Motor neuron (in vitro differentiated cells): Measurements from ENCODE around the gene DPH7. TPM values are rescaled to one million over a fixed set of nuclear protein-coding genes. Genes with fewer than 3 reads are reported as not detected.
"Not testable (repeated sequence)": the region's sequence is repeated elsewhere in the genome, so short reads cannot be mapped to it uniquely, and the experiment has no call there.

ENCODE experiments used
- ATAC-seq, 8 experiments: fragments of 200-7000 bp; cut with Tn5 transposase; replicated peaks in 6 of 8; 2 replicates each; pipeline ENCODE4 v1.8.0; 2021; ENCODE audit warnings: mild to moderate bottlenecking in 8 of 8, moderate library complexity in 8 of 8
- H3K27ac ChIP-seq, 2 donors: fragments of 250-450 bp; sonication (Bioruptor Pico); 2 replicates each; pipeline ENCODE4 v1.9.0; 2021; ENCODE audit warnings: antibody characterized with exemption in 2 of 2, mild to moderate bottlenecking in 2 of 2, moderate library complexity in 1 of 2
- H3K4me1 ChIP-seq, 2 donors: fragments of 250-450 bp; sonication (Bioruptor Pico); replicated peaks in 1 of 2; 2 replicates each; pipeline ENCODE4 v1.6.1; 2021; ENCODE audit warnings: antibody characterized with exemption in 2 of 2, mild to moderate bottlenecking in 2 of 2, moderate library complexity in 1 of 2
- H3K4me3 ChIP-seq, 5 donors: fragments of 250-450 bp; sonication (Bioruptor Pico); 2 replicates each; pipeline ENCODE4 v1.9.0; 2021; ENCODE audit warnings: antibody characterized with exemption in 5 of 5, mild to moderate bottlenecking in 5 of 5, moderate library complexity in 4 of 5
- WGBS, 10 experiments: fragments of 450-650 bp; shearing (Covaris generic); methylation state at CpG; one replicate each; pipeline ENCODE4 v1.0.0; 2022; 5-methylcytosine and 5-hydroxymethylcytosine counted together
- in situ Hi-C, 9 experiments: fragments of 400-800 bp; cut with MboI; loops; one replicate each; pipeline ENCODE4 v1.15.0; 2021; ENCODE audit warnings: low sequenced_read_pairs in 9 of 9, low pct_unique_long_range_greater_than_20kb in 2 of 9; ENCODE audit not compliant: unreplicated experiment in 9 of 9
- total RNA-seq, 8 experiments: library from RNA; unstranded; fragments of 300-600 nt; gene quantifications; 2 replicates each; pipeline versions ENCODE4 v1.2.3 to v1.2.4, GENCODE V29; 2022

The DPH7 gene
- total RNA-seq, 8 experiments from 2014 or later, result 26.3 to 74.6 (median 41.1) TPM

GRCh38 chr9:137518661-137519459 is 59.9 kb downstream of the DPH7 start:
- ATAC-seq, result not testable (repeated sequence)
- WGBS, 10 experiments, result 84 to 100% (median 94%) methylated on average over 2 to 8 of the region's 13 CpGs; no CpG with 5 or more reads in 4 of the 10 experiments

DNA sequence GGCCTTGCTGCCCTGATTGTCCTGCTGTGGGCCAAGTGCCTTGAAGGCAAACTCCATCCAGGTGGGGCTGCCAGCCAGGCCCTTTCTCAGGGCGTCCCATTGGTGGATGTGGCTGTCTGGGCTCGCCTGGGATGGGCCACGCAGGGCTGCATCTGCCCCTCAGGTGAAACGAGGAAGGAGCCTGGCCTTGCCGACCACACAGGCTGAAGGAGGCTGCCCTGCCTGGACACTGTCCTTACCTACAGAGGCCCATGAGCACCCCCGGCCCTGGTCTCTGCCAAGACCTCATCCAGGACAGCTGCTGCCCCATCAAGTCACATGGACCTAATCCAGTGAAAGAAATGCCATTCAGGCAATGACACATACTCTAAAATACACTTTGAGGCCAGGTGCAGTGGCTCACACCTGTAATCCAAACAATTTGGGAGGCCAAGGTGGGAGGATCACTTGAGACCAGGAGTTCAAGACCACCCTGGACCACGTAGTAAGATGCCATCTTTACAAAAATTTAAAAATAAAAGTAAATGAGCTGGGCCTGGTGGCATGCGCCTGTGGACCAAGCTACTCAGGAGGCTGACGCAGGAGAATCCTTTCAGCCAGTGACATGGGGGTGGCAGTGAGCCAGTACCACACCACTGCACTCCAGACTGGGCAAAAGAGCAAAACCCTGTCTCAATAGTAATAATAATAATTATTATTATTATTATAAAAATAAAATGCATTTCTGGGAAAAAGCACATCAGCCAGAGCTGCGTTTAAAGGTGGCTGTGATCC is 62.4 kb downstream of the DPH7 start:
- WGBS, 10 experiments, result 73 to 100% (median 86%) methylated on average over 2 to 7 of the region's 10 CpGs; no CpG with 5 or more reads in 2 of the 10 experiments
- in situ Hi-C loops, result no loop called here
- peak in 1 of 8 experiments; percentile 14 for ATAC-seq

More at GRCh38 chr9:137518661-137519459, 59.9 kb downstream of the DPH7 start:
- H3K4me3 ChIP-seq, H3K4me1 ChIP-seq, in situ Hi-C loops, H3K27ac ChIP-seq: not testable (repeated sequence)

GRCh38 chr9:137515338-137515724 is 63.4 kb downstream of the DPH7 start:
- Histone ChIP-seq H3K27ac (no peak overlapping the region), H3K4me1 (peaks cover 0 to 4% of the 10 kb centered on the region in 2 donors), H3K4me3 (no peak overlapping the region)
- in situ Hi-C loops, result no loop called here
- peak in 1 of 8 experiments; percentile 16 for ATAC-seq
- WGBS, 10 experiments, result 87% methylated on average over 3 of the region's 23 CpGs; no CpG with 5 or more reads in 9 of the 10 experiments

More for the DNA sequence above, 62.4 kb downstream of the DPH7 start:
- H3K27ac ChIP-seq, result no peak overlapping the region
- peaks cover 0 to 4% of the 10 kb centered on the region in 2 donors for H3K4me1 ChIP-seq
- H3K4me3 ChIP-seq, result no peak overlapping the region

DNA sequence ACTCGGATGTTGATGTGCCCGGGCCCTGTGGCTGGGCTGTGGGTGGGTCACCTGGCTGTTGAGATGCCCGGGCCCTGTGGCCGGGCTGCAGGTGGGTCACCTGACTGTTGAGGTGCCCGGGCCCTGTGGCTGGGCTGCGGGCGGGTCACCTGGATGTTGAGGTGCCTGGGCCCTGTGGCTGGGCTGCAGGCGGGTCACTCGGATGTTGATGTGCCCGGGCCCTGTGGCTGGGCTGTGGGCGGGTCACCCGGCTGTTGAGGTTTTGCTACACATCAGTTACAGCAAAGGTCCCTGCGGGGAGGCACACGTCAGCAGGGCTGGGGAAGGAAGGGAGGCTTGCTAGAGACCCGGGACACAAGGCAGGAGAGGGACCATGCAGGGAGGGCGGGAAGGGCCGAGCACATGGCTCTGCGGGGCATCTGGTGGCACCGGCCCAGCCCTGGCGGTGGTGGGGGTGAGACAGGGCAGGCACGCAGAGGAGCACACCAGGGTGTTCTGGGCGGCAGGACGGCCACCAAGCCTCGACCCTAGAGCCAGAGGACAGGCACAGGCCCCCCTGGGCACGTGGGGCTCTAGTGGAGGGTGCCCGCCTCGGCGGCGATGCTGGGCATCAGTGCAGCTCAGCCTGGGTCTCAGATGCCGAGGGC is 63.9 kb downstream of the DPH7 start:
- Histone ChIP-seq H3K27ac (no peak overlapping the region), H3K4me1 (peaks cover 0 to 4% of the 10 kb centered on the region in 2 donors), H3K4me3 (no peak overlapping the region)
- WGBS, 10 experiments, result 80% methylated on average over 1 of the region's 30 CpGs; no CpG with 5 or more reads in 9 of the 10 experiments
- in situ Hi-C loops, result no loop called here
- ATAC-seq, result peak in 3 of 8 experiments; percentile 8 to 25 (median 18)

DNA sequence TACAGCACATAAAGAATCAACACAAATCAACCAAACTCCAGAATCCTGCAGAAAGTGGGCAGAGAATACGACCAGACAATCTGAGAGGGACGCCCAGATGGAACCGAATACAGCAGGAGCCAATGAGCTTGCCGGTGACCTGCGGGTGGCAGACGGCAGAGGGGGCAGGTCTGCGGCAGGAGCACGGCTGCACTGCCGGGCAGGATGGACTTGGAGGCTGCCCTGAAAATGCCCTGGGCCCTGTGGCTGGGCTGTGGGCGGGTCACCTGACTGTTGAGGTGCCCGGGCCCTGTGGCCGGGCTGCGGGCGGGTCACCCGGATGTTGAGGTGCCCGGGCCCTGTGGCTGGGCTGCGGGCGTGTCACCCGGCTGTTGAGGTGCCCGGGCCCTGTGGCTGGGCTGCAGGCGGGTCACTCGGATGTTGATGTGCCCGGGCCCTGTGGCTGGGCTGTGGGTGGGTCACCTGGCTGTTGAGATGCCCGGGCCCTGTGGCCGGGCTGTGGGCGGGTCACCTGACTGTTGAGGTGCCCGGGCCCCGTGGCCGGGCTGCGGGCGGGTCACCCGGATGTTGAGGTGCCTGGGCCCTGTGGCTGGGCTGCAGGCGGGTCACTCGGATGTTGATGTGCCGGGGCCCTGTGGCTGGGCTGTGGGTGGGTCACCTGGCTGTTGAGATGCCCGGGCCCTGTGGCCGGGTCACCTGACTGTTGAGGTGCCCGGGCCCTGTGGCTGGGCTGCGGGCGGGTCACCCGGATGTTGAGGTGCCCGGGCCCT is 64.7 kb downstream of the DPH7 start:
- WGBS, 10 experiments, result 11 to 100% (median 55%) methylated on average over 1 to 8 of the region's 42 CpGs; no CpG with 5 or more reads in 5 of the 10 experiments
- ATAC-seq, H3K27ac ChIP-seq, in situ Hi-C loops, H3K4me1 ChIP-seq, H3K4me3 ChIP-seq: not testable (repeated sequence)

- in situ Hi-C loops, result not testable (repeated sequence)
- WGBS, 10 experiments, result 73 to 93% (median 81%) methylated on average over 2 to 5 of the region's 5 CpGs; no CpG with 5 or more reads in 1 of the 10 experiments
Observed at GRCh38 chr9:137513136-137513535, 65.6 kb downstream of the DPH7 start.

DNA sequence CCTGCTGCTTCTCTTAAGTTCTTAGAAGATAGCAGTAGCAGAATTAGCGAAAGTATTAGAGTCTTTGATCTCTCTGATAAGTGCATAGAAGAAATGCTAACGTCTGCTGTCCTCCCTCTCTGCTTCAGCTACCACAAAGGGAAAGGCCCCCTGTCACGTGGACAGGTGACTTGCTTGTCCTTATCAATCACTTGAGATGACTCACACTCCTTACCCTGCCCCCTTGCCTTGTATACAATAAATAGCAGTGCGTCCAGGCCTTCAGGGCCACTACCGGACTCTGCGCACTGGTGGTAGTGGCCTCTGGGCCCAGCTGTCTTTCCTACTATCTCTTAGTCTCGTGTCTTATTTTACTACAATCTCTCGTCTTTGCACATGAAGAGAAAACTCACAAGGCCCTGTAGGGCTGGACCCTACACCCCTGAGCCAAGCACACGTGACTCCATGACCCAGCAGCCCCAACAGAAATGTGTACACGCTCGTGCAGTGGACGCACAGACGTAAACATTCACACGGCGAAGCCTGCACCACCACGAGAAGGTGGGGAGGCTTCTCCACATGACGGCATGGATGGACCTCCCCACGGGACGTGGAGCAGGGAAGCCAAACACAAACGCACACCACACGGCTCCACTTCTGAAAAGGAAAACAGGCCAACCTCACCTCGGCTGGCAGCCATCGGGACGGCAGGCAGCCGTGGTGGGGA is 66.8 kb downstream of the DPH7 start:
- WGBS, 10 experiments, result 56 to 100% (median 80%) methylated on average over 1 to 7 of the region's 25 CpGs; no CpG with 5 or more reads in 5 of the 10 experiments
- in situ Hi-C loops, result no loop called here

More at GRCh38 chr9:137513136-137513535, 65.6 kb downstream of the DPH7 start:
- not testable (repeated sequence) for H3K27ac ChIP-seq, H3K4me3 ChIP-seq, ATAC-seq, H3K4me1 ChIP-seq

GRCh38 chr9:137511126-137511525 is 67.6 kb downstream of the DPH7 start:
- in situ Hi-C loops, H3K4me3 ChIP-seq, ATAC-seq, H3K27ac ChIP-seq, H3K4me1 ChIP-seq: not testable (repeated sequence)
- 91 to 100% (median 100%) methylated on average over 2 to 13 of the region's 22 CpGs; no CpG with 5 or more reads in 3 of the 10 experiments for whole genome bisulfite sequencing, 10 experiments

More for the DNA sequence above, 66.8 kb downstream of the DPH7 start:
- Histone ChIP-seq H3K4me3 (no peak overlapping the region), H3K4me1 (peaks cover 0 to 4% of the 10 kb centered on the region in 2 donors), H3K27ac (peak overlapping the region in 1 of 2 donors; percentile 5)
- peak in 5 of 8 experiments; percentile 28 to 70 (median 67) for ATAC-seq

DNA sequence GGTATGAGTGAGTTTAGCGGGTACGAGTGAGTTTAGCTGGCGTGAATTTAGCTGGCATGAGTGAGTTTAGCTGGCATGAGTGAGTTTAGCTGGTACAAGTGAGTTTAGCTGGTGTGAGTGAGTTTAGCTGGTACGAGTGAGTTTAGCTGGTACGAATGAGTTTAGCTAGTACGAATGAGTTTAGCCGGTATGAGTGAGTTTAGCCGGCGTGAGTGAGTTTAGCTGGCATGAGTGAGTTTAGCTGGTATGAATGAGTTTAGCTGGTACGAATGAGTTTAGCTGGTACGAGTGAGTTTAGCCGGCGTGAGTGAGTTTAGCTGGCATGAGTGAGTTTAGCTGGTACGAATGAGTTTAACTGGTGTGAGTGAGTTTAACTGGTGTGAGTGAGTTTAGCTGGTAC is 69.5 kb downstream of the DPH7 start:
- in situ Hi-C loops, result no loop called here
- WGBS, 10 experiments, result 77 to 100% (median 87%) methylated on average over 3 to 14 of the region's 14 CpGs; no CpG with 5 or more reads in 1 of the 10 experiments
- H3K27ac ChIP-seq, result no peak overlapping the region

DNA sequence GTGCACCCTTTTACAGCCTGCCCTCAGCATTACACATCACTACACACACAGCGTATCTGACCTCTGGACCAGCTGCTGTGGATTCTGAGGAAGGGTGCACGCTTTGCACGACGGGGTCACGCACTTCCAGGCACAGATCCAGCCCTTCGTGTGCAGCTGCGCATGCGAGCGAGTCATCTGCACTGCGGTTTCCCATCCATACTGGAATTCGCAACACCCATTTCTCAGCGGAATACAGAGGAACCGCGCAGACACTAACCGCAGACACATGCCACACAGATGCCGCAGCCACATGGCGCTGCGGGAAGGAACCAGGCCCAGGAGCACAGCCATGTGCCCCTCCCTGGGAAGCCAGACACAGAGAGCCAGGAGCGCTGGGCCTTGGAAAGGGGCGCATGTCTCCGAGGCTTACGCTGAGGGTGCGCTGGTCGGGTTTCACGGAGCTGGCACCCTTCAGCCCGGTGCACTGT is 72.0 kb downstream of the DPH7 start:
- no peak overlapping the region for H3K27ac ChIP-seq
- H3K4me3 ChIP-seq, result no peak overlapping the region
- ATAC-seq, result peak in 6 of 8 experiments; percentile 12 to 93 (median 54)
- WGBS, 10 experiments, result 0 to 89% (median 73%) methylated on average over 1 to 21 of the region's 26 CpGs; no CpG with 5 or more reads in 4 of the 10 experiments
- in situ Hi-C loops, result no loop called here
- H3K4me1 ChIP-seq, result peaks cover 0 to under 1% of the 10 kb centered on the region in 2 donors

More for the DNA sequence above, 69.5 kb downstream of the DPH7 start:
- Histone ChIP-seq H3K4me1 (peaks cover 0 to 4% of the 10 kb centered on the region in 2 donors), H3K4me3 (no peak overlapping the region)
- no peak for ATAC-seq

GRCh38 chr9:137506274-137506673 is 72.5 kb downstream of the DPH7 start:
- Histone ChIP-seq H3K27ac (no peak overlapping the region), H3K4me1 (no peaks in the 10 kb centered on the region), H3K4me3 (no peak overlapping the region)
- ATAC-seq, result peak in 1 of 8 experiments; percentile 7
- in situ Hi-C loops, result no loop called here
- 53 to 100% (median 88%) methylated on average over 2 to 10 of the region's 15 CpGs; no CpG with 5 or more reads in 3 of the 10 experiments for WGBS, 10 experiments
